HG02571 (cell line): ENCODE data around the gene PARD3.

Source experiments
- ATAC-seq: cut with Tn5 transposase; IDR thresholded peaks from one replicate; pipeline ENCODE4 v1.9.1; 2021; ENCODE audit warnings: mild to moderate bottlenecking, moderate library complexity; ENCODE audit not compliant: unreplicated experiment

The PARD3 gene

GRCh38 chr10:34520084-34520483 is 295.0 kb downstream of the PARD3 start:
- no peak for ATAC-seq

- no peak for ATAC-seq
Measured at GRCh38 chr10:34514290-34514689, 300.8 kb downstream of the PARD3 start.

DNA sequence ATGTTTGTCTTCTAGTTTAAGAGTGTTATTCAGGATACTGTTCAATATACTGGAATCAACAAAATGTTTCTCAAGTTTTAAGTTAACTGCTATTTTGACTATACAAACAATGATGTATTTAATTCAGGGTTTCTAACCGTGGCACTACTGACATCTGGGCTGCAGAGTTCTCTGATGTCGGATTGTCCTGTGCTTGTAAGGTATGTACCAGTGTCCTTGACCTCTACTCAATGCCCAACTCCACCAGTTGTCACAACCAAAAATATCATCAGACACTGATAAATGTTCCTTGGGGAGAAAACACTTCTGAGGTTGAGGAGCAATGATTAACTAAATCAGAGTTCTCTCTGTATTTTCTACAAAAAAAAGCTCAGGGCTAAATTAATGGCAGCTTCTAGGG is 301.5 kb downstream of the PARD3 start:
- ATAC-seq, result no peak

GRCh38 chr10:34507217-34507616 is 307.9 kb downstream of the PARD3 start:
- no peak for ATAC-seq

DNA sequence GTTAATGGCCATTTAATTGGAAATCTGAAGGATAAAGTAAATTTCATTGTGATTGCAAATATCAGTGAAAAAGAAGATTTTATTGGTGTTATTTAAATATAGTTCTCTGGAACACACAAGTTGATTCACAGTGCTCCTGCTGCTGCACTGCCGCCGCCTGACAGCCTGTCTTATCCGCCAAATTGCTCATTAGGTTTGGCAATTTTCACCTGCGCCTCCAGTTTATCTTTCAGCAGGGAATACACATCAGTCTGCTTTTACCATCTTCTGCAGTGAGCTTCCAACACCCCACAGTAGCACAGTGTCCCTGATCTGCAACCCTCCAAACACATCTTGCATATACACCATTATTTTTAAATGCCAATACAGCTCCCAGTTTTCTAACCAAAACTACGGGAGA is 308.3 kb downstream of the PARD3 start:
- ATAC-seq, result no peak

DNA sequence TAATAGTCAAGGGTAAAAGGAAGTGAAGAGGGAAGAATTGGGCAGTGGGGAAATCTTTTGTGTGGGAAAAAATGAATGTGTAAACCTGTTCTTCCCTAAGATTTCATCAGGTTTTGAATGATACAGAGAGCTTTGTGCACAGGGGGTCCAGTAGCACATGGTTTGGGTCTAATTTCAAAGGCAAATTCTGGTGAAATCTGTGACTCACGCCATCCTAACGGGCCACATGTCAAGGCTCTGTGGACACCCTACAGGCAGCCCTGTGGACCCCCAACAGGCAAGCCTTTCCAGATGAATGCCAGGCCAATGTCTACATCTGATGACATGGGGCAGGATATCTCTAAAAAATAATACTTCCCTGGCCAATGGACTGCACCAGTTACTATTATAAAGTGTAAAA is 309.8 kb downstream of the PARD3 start:
- ATAC-seq, result no peak

DNA sequence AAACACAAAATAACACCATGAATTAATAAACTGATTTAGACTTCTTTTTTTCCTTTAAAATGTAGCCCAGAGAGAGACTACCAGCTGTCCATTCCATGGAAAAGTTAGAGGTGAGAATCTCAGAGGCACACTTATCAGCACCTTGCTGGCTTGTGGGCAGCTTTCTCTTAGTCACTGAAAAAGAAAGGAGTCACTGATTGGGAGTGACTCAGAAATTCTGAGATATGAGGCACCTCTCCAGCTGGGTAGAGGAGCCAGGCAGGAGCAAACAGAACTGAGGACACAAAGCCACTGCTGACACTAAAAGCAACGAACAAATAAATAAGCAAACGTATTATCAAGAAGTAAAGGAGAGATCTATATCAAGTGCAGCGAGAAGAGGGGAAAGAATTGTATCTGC is 310.6 kb downstream of the PARD3 start:
- ATAC-seq, result no peak

DNA sequence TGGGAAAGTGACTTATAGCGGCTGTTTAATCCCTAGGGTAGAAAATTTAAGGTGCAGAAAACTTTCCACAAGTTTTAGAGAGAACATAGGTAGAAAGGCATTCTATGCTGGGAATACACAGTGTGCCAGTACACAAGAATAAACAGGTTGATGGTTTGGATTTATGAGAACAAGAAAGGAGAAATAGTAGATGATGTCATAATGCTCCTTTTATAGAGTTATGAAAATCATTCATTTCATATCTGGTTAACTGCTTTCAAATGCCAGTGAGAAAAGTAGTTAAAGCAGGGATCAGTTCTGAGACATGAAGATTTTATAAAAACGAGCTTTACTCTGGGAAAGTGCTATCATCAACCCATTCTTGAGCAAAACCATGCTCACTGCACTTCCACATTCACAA is 311.4 kb downstream of the PARD3 start:
- ATAC-seq, result no peak

- ATAC-seq, result no peak
Measured at GRCh38 chr10:34499612-34500279, 315.4 kb downstream of the PARD3 start.

- no peak for ATAC-seq
Measured at GRCh38 chr10:34498821-34499220, 316.3 kb downstream of the PARD3 start.

DNA sequence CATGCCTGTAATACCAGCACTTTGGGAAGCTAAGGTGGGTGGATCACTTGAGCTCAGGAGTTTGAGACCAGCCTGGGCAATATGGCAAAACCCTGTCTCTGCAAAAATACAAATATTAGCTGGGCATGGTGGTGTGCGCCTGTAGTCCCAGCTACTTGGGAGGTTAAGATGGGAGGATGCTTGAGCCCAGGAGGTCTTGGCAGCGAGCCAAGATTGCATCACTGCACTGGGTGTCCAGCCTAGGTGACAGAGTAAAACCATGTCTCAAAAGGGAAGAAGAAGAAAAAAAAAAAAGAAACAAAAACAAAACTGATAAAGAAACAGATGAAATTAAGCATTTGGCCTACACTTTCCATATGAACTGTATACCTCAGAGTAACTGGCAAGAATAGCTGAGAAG is 319.2 kb downstream of the PARD3 start:
- no peak for ATAC-seq

DNA sequence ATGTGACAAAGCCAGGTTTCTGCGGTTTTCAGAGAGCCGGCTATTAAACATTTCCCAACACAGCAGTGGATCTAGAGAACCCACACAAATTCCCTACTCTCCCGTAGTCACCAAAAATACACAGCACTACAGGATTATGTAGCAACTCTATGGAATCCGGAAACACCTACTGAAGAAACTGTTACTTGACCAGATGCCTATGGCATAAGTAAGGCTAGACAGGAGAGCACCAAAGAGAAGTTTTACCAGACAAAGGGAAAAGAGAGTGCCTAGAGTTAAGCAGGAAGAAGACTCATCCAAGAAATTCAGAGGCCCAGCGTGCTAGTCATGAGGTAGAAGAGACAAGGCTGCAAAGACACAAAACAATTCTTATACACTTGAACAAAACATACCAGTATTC is 321.1 kb downstream of the PARD3 start:
- no peak for ATAC-seq

DNA sequence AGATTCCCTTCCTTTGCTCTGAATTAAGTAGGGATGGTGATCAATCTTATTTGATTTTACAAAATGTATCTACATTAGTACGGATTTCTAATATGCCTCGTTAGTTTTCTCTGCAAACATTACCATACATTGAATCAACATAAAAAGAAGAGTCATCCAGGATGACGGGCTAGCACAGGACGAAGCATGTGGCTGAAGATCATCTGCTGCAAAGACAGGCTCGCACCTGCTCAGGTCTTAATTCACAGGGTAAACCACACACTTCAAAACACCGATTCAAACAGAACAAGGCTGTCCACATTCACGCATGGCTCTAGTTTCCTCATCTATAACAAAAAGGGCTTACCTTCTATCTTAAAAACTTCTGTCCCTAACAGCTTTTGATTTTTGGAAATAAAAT is 323.0 kb downstream of the PARD3 start:
- ATAC-seq, result no peak

- no peak for ATAC-seq
Measured at GRCh38 chr10:34491678-34492077, 323.4 kb downstream of the PARD3 start.

DNA sequence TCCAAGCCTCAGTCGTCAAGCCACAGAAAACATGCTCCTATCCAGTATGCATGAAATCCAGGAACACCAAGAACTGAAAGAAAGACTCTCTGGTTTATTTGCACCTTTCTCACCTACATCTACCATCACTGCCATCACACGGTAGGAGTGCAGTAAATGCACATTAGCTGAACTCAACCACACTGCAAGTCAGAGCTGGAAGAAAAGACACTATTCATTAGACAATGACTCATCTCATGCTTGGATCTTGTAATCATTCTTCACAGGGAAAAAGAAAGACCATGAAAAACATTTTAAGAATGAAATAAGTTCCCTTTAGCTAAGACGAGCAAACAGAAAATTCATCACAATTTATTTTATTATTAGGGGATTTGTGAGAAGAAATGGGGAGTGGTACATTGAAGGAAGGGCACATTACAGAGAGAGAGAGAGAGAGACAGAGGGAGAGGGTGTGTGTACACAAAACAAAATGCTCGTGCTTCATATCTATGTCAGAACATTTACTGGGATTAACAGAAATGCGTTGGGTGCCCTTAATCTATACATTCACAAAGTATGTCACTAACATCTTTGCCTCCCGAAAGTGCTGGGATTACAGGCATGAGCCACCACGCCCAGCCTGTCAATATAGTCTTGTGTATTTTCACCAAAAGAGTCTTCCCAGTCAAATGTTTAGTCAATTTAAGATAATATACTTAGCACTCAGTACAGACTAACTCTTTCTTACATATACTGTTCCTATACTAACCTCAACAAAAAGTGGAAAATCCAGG is 324.9 kb downstream of the PARD3 start:
- no peak for ATAC-seq

DNA sequence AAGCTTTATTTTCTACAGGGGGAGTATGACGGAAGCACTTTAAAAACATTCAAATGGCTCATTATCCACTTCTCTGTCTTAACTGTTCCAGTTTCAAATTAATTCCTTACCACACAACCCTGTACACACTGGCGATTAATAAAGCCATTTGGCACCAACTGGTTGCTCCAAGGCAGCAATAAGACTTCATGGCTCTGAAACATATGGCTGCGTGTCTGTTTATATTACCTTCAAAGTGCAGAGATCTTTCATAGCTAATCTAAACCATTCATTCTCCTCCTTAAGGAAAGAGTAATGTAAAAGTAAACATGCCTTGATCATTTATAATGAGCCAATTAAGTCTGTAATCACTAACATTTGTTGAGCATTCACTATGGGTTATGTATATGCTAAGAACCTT is 325.7 kb downstream of the PARD3 start:
- no peak for ATAC-seq

GRCh38 chr10:34488476-34489130 is 326.5 kb downstream of the PARD3 start:
- no peak for ATAC-seq

DNA sequence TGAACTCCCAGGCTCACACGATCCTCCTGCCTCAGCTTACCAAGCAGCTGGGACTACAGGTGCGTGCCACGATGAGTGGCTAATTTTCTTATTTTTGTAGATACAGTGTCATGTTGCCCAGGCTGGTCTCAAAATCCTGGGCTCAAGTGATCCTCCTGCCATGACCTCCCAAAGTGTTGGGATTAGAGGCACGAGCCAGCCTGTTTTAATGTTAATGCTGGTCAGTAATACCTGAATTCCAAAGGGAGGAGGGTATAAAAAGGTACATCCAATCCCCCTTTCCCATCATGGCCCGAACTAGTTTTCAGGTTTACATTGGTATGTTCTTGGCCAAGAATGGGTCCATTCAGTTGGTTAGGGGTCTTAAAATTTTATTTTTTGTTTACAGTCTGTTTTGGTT is 329.1 kb downstream of the PARD3 start:
- no peak for ATAC-seq

DNA sequence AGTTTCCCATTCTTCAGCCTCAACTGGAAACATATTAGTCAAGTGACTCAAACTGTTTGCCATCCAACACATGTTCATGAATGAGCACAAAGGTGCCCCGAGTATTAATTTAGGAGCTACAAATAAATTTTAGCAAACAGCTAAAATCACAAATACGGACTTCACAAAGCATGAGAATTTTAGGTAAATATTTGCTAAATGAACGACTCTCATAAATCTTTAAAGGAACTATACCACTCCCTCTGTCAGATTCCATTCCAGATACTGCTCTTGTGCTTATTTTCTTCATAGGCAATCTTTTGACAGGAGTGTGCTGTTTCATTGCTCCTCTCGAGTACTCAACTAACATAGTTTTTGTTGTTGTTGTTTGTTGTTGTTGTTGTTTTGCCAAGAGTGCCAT is 330.9 kb downstream of the PARD3 start:
- ATAC-seq, result no peak

- ATAC-seq, result no peak
Measured at GRCh38 chr10:34480345-34480744, 334.8 kb downstream of the PARD3 start.

GRCh38 chr10:34479520-34480179 is 335.4 kb downstream of the PARD3 start:
- ATAC-seq, result no peak

- no peak for ATAC-seq
Measured at GRCh38 chr10:34477249-34477648, 337.8 kb downstream of the PARD3 start.
